Adipocyte (in vitro differentiated cells): ENCODE data around the gene PHF21B.
A peak's percentile ranks its signal among the peaks of the same experiment; 100 is the strongest.

ENCODE experiments used
- DNase-seq: peaks from one replicate; pipeline ENCODE4 v3.0.0-alpha.2; 2015; ENCODE audit warnings: low read depth
- H3K27me3 ChIP-seq: replicated peaks from 2 replicates; pipeline ENCODE4 v1.7.0; 2013; ENCODE audit warnings: mild to moderate bottlenecking, low read length, moderate library complexity; ENCODE audit not compliant: control insufficient read depth, insufficient read depth
- H3K36me3 ChIP-seq: 2 replicates; pipeline ENCODE4 v1.7.0; 2013; ENCODE audit warnings: low read length, mild to moderate bottlenecking, moderate library complexity; ENCODE audit not compliant: control insufficient read depth, insufficient read depth, severe bottlenecking
- H3K4me1 ChIP-seq: 2 replicates; pipeline ENCODE4 v1.7.0; 2013; ENCODE audit warnings: mild to moderate bottlenecking, low read length, moderate library complexity; ENCODE audit not compliant: control insufficient read depth, insufficient read depth
- H3K4me3 ChIP-seq: 2 replicates; pipeline ENCODE4 v1.7.0; 2013; ENCODE audit warnings: mild to moderate bottlenecking, low read length, moderate library complexity
- H3K9ac ChIP-seq: 2 replicates; pipeline ENCODE4 v1.7.0; 2013; ENCODE audit warnings: mild to moderate bottlenecking, low read length, moderate library complexity
- H3K9me3 ChIP-seq: 2 replicates; pipeline ENCODE4 v1.7.0; 2013; ENCODE audit warnings: mild to moderate bottlenecking, low read length, moderate library complexity; ENCODE audit not compliant: control insufficient read depth

The PHF21B gene

GRCh38 chr22:44988671-44989070 is 21.1 kb downstream of the PHF21B start:
- no peak for DNase-seq
- Histone ChIP-seq H3K27me3 (peaks cover 29% of the 10 kb centered on the region), H3K9ac (no peak overlapping the region), H3K36me3 (no peaks in the 10 kb centered on the region), H3K4me1 (no peaks in the 10 kb centered on the region), H3K9me3 (peaks cover 4% of the 10 kb centered on the region), H3K4me3 (no peak overlapping the region)

GRCh38 chr22:44986926-44987325 is 22.9 kb downstream of the PHF21B start:
- Histone ChIP-seq H3K9me3 (peaks cover 4% of the 10 kb centered on the region), H3K9ac (no peak overlapping the region), H3K27me3 (peaks cover 30% of the 10 kb centered on the region), H3K4me3 (no peak overlapping the region), H3K36me3 (no peaks in the 10 kb centered on the region), H3K4me1 (no peaks in the 10 kb centered on the region)
- no peak for DNase-seq

GRCh38 chr22:44985906-44986527 is 23.8 kb downstream of the PHF21B start:
- no peak overlapping the region for H3K9ac ChIP-seq
- H3K36me3 ChIP-seq: no peaks in the 10 kb centered on the region
- no peaks in the 10 kb centered on the region for H3K4me1 ChIP-seq
- DNase-seq: no peak
- H3K9me3 ChIP-seq: peaks cover 4% of the 10 kb centered on the region
- H3K27me3 ChIP-seq: peaks cover 40% of the 10 kb centered on the region
- H3K4me3 ChIP-seq: no peak overlapping the region

- H3K36me3 ChIP-seq: no peaks in the 10 kb centered on the region
These were observed 25.8 kb downstream of the PHF21B start for GRCh38 chr22:44983878-44984482.

GRCh38 chr22:44982445-44982844 is 27.4 kb downstream of the PHF21B start:
- H3K36me3 ChIP-seq: no peaks in the 10 kb centered on the region
- no peaks in the 10 kb centered on the region for H3K4me1 ChIP-seq
- no peak overlapping the region for H3K9ac ChIP-seq
- H3K9me3 ChIP-seq: no peaks in the 10 kb centered on the region
- H3K27me3 ChIP-seq: peaks cover 47% of the 10 kb centered on the region
- no peak overlapping the region for H3K4me3 ChIP-seq
- DNase-seq: no peak

More at GRCh38 chr22:44983878-44984482, 25.8 kb downstream of the PHF21B start:
- no peak for DNase-seq
- no peaks in the 10 kb centered on the region for H3K4me1 ChIP-seq
- no peak overlapping the region for H3K9ac ChIP-seq
- H3K9me3 ChIP-seq: no peaks in the 10 kb centered on the region
- peaks cover 41% of the 10 kb centered on the region for H3K27me3 ChIP-seq
- no peak overlapping the region for H3K4me3 ChIP-seq

GRCh38 chr22:44981857-44982256 is 27.9 kb downstream of the PHF21B start:
- Histone ChIP-seq H3K4me1 (no peaks in the 10 kb centered on the region), H3K4me3 (no peak overlapping the region), H3K36me3 (no peaks in the 10 kb centered on the region), H3K27me3 (peaks cover 45% of the 10 kb centered on the region), H3K9me3 (no peaks in the 10 kb centered on the region), H3K9ac (no peak overlapping the region)
- no peak for DNase-seq

GRCh38 chr22:44979154-44979553 is 30.7 kb downstream of the PHF21B start:
- H3K4me1 ChIP-seq: no peaks in the 10 kb centered on the region
- no peaks in the 10 kb centered on the region for H3K36me3 ChIP-seq
- H3K4me3 ChIP-seq: no peak overlapping the region
- peaks cover 56% of the 10 kb centered on the region for H3K27me3 ChIP-seq
- H3K9me3 ChIP-seq: no peaks in the 10 kb centered on the region
- DNase-seq: no peak
- no peak overlapping the region for H3K9ac ChIP-seq

GRCh38 chr22:44975427-44976262 is 34.2 kb downstream of the PHF21B start:
- peaks cover 64% of the 10 kb centered on the region for H3K27me3 ChIP-seq
- H3K9me3 ChIP-seq: no peaks in the 10 kb centered on the region
- no peaks in the 10 kb centered on the region for H3K36me3 ChIP-seq
- no peaks in the 10 kb centered on the region for H3K4me1 ChIP-seq
- no peak overlapping the region for H3K9ac ChIP-seq
- no peak overlapping the region for H3K4me3 ChIP-seq
- peak; percentile 90 for DNase-seq

GRCh38 chr22:44974454-44974853 is 35.4 kb downstream of the PHF21B start:
- Histone ChIP-seq H3K27me3 (peaks cover 68% of the 10 kb centered on the region), H3K9ac (no peak overlapping the region), H3K36me3 (no peaks in the 10 kb centered on the region), H3K4me1 (no peaks in the 10 kb centered on the region), H3K9me3 (no peaks in the 10 kb centered on the region), H3K4me3 (no peak overlapping the region)
- no peak for DNase-seq

GRCh38 chr22:44973829-44974228 is 36.0 kb downstream of the PHF21B start:
- no peaks in the 10 kb centered on the region for H3K9me3 ChIP-seq
- H3K9ac ChIP-seq: no peak overlapping the region
- peaks cover 65% of the 10 kb centered on the region for H3K27me3 ChIP-seq
- no peak overlapping the region for H3K4me3 ChIP-seq
- no peak for DNase-seq
- no peaks in the 10 kb centered on the region for H3K4me1 ChIP-seq
- H3K36me3 ChIP-seq: no peaks in the 10 kb centered on the region

- Histone ChIP-seq H3K36me3 (no peaks in the 10 kb centered on the region), H3K4me3 (no peak overlapping the region), H3K9ac (no peak overlapping the region), H3K9me3 (no peaks in the 10 kb centered on the region), H3K4me1 (no peaks in the 10 kb centered on the region), H3K27me3 (peaks cover 55% of the 10 kb centered on the region)
- DNase-seq: no peak
These were observed 37.3 kb downstream of the PHF21B start for GRCh38 chr22:44972363-44973083.
